ENCODE results near the gene RCC2.
A peak's percentile ranks its signal among the peaks of the same experiment; 100 is the strongest.

The RCC2 gene

GRCh38 chr1:17442841-17443240 is 3.4 kb upstream of the RCC2 start:
- no peak for DNase-seq (ENCODE audit: low read depth)

DNA sequence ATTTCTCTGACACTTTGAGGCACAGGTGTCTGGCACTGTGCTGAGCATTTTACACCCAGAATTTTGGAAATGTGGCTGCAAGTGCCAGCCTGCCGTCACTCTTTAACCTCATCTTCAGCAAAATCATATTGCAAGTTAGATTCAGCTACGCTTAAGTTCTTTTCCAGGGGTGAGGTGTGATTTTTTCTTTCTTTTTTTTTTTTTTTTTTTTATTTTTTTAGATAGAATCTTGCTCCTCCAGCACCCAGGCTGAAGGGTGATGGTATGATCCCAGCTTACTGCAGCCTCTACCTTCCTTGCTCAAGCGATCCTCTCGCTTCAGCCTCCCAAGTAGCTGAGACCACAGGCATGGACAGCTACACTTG is 2.5 kb upstream of the RCC2 start:
- DNase-seq (ENCODE audit: low read depth), result no peak

GRCh38 chr1:17441265-17441992 is 2.0 kb upstream of the RCC2 start:
- DNase-seq (ENCODE audit: low read depth), result no peak

DNA sequence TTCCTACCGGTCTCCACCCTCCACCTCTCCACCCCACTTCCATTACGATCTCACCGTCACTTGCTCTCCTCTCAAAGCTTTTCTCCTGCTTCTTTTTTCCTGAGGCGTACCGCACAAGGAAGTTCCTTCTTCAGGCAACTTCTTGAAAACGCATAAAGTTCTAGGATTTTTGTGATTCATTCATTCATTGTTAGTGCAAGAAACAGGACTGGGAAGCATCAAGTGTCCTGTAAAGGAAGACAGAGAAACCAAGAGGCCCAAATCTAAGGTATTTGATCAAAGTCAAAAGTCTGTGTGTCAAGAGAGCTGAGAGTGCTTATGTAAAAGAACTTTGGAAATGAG is 1.3 kb upstream of the RCC2 start:
- DNase-seq (ENCODE audit: low read depth), result no peak

DNA sequence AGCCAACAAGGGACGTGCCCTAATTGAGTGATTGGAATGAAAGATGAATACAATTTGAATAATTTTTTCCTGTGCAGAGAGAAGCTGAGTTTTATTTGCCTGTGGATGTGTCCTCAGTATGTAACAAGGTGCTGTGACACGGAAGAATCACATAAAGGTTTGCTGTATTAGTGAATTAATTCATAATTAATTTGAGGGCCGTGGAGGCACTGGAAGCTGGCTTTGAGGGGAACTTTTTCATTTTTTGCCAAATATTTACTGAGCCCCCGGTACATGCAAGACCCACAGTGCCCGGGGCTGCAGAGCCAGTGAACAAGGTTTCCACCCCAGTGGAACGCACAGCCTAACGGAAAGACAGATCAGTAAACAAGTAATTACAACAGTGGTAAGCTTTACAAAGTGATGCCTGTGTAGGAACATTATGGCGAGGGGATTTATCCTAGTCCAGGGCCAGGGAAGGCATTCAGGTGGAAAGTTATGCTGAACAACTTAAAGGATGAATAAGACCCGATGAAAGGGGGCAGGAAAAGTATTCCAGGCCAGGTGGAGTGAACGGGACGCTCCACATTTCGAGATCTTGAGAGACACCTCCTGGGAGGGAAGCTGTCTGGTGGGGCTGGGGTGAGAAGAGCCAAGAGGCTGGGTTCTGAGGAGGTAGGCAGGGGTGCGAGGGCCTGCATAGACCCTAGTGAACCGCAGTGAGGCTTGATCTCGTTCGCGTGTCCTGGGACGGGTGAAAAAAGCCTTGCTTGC is 773 bp upstream of the RCC2 start:
- DNase-seq (ENCODE audit: low read depth), result no peak

DNA sequence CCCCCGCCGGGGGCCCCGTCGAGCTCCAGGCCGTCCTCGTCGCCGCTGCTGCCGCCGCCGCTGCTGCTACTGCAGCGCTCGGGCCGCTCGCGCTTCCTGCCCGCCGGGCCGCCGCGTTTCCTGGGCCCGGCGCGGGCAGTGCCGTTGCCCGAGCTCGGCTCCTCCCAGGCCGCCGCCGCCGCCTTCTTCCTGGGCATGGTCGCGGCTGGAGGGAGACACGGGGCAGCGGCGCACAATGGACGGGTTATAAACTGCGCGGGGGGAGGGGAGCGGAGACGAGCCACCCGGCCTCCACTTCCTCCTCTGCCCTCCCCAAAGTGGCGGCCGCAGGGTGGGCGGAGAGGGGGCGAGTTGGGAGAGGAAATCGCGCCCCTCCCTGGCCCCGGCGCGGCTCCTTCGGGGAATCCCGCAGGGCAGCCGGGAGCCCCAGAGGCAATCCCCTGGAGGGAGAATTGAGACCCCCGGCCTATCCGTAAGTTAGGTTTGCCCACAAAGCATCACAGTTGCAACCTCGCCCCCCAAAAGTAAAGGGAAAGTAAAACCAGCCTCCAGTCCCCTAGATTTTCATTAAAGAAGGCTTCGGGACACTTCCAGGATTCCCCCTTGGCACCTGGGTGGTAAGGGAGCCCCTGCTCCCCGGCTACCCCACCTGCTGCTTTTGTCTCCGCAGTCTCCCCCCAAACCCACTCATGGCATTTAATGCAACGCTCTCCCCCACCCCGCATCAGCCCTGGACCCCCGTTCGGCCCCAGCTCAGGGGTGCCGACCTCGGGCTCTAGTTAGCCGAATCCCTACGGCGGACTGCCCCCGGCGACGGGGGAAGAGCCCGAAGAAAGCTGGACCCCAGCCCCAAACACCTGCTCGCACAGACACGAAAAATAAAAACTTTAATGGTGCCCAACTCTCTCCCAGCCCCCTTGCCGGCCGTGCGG is 893 bp downstream of the RCC2 start:
- DNase-seq (ENCODE audit: low read depth), result peak; percentile 14

- DNase-seq (ENCODE audit: low read depth), result peak; percentile 11
Measured at GRCh38 chr1:17437580-17438317, 1.7 kb downstream of the RCC2 start.

GRCh38 chr1:17437260-17437579 is 2.3 kb downstream of the RCC2 start:
- DNase-seq (ENCODE audit: low read depth), result no peak

DNA sequence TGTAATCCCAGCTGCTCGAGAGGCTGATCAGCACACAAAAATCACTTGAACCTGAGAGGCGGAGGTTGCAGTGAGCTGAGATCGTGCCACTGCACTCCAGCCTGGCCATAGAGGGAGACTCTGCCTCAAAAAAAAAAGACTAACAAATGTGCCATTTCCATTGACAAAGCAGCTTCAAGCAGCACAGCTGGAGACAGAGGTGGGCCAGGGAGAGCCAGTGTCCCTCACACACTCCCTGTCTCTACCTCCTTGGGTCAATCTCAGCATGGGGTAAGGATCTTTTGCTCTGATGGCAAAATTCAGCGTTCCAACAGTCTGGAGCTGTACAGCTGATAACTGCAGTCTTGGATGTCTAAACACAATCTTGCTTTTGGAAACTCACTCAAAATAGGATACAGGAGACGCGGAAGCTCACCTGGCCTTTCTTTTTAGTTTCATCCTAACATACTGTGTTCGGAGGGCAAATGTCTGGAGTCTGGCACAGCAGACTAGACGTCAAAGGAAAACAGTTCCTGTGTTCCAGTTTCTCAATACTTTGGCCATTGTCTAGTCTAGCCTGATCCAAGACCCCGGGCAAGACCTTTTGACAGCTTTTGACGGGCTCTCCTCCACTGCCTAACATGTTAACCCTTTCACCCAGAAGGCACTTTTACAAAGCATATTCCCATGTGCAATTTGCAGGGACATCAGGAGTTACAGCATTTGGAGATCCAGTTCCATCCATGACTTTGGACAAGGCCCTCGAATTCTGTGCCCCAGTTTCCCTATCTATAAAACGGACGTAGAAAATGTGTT is 2.9 kb downstream of the RCC2 start:
- no peak for DNase-seq (ENCODE audit: low read depth)

GRCh38 chr1:17434601-17435000 is 4.9 kb downstream of the RCC2 start:
- no peak for DNase-seq (ENCODE audit: low read depth)

DNA sequence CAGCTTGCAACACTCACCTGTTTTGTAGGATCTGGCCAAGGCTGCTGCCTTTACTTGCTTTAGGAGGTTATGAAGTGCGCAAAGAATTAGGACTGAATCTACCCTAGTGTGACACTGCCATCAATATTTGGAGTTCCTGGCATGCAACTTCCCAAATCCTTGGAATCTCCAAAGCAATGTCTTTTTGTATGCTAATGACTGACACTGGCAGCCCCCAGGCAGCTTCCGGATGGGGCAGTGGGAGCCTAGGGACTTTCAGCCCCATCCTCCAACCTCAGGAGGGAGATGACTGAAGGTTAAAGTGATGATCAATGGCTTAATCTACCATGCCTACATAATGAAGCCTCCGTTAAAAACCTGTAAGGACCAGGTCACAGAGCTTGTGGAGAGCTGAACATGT is 5.5 kb downstream of the RCC2 start:
- no peak for DNase-seq (ENCODE audit: low read depth)

- DNase-seq (ENCODE audit: low read depth), result no peak
Measured at GRCh38 chr1:17433261-17433660, 6.2 kb downstream of the RCC2 start.

GRCh38 chr1:17432412-17432811 is 7.1 kb downstream of the RCC2 start:
- no peak for DNase-seq (ENCODE audit: low read depth)

DNA sequence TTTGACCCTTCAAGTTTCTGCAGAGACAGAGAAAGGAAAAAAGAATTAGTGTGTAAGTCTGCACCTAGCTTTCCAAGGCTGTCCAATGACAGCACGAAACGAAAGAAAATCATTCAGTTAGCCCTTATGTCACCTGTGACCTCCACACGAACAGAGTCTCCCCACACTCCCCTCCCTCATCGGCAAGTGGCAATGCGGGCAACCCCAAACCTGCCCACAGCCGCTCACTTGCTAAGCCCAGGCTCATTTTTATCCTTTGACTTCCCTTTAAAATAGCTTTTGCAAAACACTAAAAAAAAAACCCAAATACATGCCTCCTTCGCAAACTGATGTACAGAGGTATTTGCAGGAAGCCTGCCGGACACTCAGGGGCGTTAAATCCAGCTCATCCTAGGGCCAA is 10.3 kb downstream of the RCC2 start:
- DNase-seq (ENCODE audit: low read depth), result no peak

- no peak for DNase-seq (ENCODE audit: low read depth)
Measured at GRCh38 chr1:17427696-17428660, 11.5 kb downstream of the RCC2 start.

- DNase-seq (ENCODE audit: low read depth), result no peak
Measured at GRCh38 chr1:17425806-17426600, 13.5 kb downstream of the RCC2 start.

- DNase-seq (ENCODE audit: low read depth), result no peak
Measured at GRCh38 chr1:17423781-17424245, 15.7 kb downstream of the RCC2 start.

DNA sequence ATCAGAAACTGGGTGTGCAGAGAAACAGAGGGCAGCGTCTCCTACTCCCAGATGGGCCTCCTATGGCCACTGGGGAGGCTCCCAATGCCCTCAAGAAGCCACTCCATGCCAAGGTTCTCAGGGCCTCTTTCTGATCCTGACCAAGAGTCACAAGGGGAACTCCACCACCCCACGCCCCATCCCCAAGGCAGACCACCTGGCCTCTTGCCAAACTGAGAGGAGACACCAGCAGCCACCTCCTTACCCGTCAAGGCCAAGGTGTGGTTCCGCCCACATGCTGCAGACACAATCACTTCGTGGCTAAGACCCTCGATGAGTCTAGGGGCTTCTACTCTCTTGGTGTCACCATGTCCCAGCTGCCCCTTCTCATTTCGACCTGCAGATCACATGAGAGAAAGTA is 17.0 kb downstream of the RCC2 start:
- no peak for DNase-seq (ENCODE audit: low read depth)

DNA sequence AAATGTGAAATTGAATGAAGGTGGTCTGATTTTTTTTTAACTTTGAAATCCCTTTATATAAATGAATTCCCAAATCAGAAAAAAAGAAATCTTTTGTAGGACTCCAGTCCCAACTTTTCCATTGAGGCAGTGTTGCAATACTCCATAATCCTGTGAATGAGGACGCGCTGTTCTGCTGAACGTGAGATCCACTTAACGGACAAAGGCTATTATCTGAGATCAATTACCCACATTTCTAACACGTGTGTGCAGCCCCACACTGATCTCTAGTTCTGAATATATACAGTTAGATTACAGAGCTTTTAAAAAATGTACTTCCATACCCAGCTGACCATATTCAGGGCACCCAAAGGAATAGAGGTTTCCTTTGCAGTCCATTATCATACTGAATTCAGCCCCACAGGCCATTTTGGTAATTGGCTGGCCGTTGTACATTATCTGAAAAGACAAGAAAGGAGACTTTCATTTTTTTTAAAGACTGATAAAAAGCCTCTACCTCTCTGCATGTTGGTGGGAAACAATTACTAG is 19.0 kb downstream of the RCC2 start:
- no peak for DNase-seq (ENCODE audit: low read depth)

Data from stimulated activated CD8-positive, alpha-beta memory T cell treated with anti-CD3 and anti-CD28 coated beads, Interleukin-15, amount 100 ng/mL, for 1 hour (primary cell).